IPS-NIHi7 (cell line): ENCODE results near the gene PLXNA4.

Source experiments
- DNase-seq: peaks from one replicate; pipeline ENCODE4 v3.0.0; 2012; ENCODE audit warnings: mixed read lengths; ENCODE audit errors: extremely low spot score

Gene PLXNA4

DNA sequence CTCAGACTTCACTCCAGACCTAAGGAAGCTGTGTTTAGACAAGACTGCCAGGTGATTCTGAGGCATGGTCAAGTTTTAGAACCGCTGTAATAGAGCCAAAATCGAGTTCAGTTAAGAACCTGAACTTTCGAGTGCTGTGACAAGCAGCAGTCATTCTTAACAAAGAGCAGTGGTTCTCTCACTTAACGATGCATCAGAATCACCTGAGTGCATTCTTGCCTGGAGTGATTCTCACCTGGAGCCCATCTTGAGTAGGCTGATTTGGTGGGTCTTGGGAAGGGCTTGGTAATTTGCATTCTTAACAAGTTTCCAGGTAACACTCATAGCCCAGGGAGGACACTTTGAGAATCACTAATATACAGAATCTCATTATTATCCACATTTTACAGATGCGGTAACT, 44.7 kb downstream of the PLXNA4 start:
- no peak for DNase-seq

DNA sequence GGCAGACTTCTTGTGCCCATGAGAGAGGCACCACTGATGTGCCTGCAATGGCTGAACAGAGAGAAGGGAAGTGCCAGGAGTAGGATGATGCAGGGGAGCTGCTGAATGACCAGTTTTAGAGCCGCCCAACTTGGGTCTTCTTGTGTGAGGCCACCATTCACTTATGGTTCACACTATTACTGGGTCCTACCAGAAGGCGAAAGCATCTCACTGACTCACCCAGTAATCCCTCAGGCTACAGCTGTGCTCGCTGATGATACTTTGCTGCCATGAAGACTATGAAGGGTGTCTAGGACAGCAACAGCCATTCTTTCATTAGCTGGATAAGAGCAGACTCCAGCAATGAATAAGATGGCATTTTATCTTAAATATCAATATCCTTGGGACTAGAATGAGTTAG, 47.6 kb downstream of the PLXNA4 start:
- DNase-seq, result no peak

GRCh38 chr7:132527467-132528410, 48.5 kb downstream of the PLXNA4 start:
- DNase-seq, result no peak

GRCh38 chr7:132526111-132526740, 50.0 kb downstream of the PLXNA4 start:
- DNase-seq, result no peak

DNA sequence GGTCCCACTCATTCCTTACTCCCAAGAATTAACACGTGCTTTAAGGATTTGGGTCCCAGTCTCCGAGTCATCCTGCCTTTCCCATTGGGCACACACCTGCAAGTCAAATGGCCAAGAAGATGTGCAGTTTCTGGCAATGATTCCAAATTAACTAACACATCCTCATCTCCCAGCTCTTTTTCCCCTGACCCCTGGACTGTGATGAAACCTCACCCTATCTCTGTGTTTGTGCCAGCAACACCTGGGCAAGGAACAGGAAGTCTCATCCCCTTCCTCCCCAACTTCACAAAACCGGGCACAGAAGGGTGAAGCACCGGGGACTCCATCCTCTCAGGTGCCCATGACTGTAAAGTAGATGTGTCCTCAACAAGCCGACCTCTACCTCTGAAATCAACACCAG, 54.8 kb downstream of the PLXNA4 start:
- no peak for DNase-seq

GRCh38 chr7:132520591-132521280, 55.5 kb downstream of the PLXNA4 start:
- DNase-seq, result no peak

- DNase-seq, result no peak
Measured at GRCh38 chr7:132519936-132520335, 56.3 kb downstream of the PLXNA4 start.

- DNase-seq, result no peak
Measured at GRCh38 chr7:132518839-132519173, 57.5 kb downstream of the PLXNA4 start.

GRCh38 chr7:132518102-132518838, 58.0 kb downstream of the PLXNA4 start:
- peak; percentile 77 for DNase-seq

DNA sequence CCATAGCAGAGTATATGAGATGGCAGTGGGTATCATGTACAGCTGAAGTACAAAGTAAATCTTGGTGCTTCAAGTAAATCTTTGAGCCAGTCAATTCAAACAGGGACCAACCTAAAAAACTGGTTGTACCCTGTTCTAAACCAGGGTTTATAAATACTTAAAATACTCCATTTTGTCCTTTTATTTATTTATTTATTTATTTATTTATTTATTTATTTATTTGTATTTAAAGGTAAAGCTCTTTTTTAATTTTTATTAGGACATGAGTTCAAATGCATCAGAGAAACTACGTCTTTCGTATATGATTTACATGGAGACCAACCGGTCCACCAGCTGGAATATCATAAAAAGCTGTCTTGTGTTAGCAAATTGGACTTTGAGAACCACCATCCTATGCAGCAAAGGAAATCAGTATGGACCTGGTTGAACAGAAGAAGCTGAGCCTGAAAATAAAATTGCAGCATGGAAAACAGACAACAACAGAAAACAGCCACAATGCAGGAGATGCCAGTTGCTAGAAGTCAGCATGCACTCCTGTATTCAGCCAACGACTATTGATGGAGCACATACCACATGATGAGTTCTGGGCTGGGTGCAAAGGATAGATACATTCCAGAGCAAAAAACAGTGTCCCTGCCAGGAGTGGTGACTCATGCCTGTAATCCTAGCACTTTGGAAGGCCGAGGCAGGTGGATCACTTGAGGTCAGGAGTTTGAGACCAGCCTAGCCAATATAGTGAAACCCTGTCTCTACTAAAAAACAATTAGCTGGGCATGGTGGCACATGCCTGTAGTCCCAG, 60.0 kb downstream of the PLXNA4 start:
- DNase-seq, result no peak

DNA sequence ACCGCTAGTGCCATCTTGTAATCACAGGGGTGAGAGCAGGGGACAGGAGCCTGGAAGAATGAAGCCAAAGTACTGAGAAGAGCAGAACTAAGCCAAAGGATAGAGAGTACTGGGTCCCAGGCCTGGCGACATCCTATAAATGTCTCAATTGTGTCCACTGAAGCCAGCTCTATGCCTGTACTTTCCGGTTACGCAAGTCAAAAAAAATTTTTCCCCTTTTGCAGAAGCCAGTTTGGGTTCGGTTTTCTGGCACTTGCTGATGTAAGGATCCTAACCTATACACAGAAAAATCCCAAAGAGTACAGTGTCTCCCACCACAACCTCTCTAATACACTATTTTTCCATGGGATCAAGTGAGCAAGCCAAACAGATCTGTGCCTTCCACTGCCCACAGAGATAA, 61.1 kb downstream of the PLXNA4 start:
- DNase-seq, result no peak

GRCh38 chr7:132514430-132514829, 61.8 kb downstream of the PLXNA4 start:
- no peak for DNase-seq

- DNase-seq, result no peak
Measured at GRCh38 chr7:132511921-132512320, 64.3 kb downstream of the PLXNA4 start.

- DNase-seq, result no peak
Measured at GRCh38 chr7:132511387-132511786, 64.9 kb downstream of the PLXNA4 start.

- DNase-seq, result no peak
Measured at GRCh38 chr7:132509643-132510042, 66.6 kb downstream of the PLXNA4 start.

- DNase-seq, result peak; percentile 49
Measured at GRCh38 chr7:132508724-132509353, 67.4 kb downstream of the PLXNA4 start.

- no peak for DNase-seq
Measured at GRCh38 chr7:132504852-132505251, 71.4 kb downstream of the PLXNA4 start.

DNA sequence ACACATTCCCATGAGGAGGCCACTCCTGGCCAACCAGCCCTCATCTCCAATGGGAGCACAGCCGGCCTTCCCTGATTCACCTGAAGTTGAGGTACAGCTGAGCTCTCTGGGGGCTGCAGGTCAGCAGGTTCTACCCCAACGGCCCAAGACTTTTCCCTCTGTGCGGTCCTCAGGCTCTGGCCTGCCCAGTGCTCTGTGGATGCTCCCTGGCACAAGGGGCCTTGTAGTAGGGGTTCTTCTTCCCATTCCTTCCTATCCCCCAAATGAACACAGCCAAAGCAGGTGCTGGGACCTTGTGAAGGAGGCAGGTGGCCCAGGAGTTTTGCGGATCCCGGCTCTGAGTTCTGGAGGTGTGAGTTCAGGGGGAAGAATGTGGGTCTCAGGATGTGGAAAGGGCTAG, 72.2 kb downstream of the PLXNA4 start:
- DNase-seq, result no peak

GRCh38 chr7:132503415-132503814, 72.9 kb downstream of the PLXNA4 start:
- peak; percentile 56 for DNase-seq

- no peak for DNase-seq
Measured at GRCh38 chr7:132501956-132502355, 74.3 kb downstream of the PLXNA4 start.
